Neuronal stem cell (in vitro differentiated cells): ENCODE results near the gene CACNA2D4.

Experiments
- DNase-seq: peaks from one replicate; pipeline ENCODE4 v3.0.0-alpha.2; 2013; ENCODE audit warnings: low spot score
- H2AFZ ChIP-seq: one replicate; pipeline ENCODE4 v1.6.1; 2013; ENCODE audit warnings: mild to moderate bottlenecking, low read length, inconsistent platforms
- H2AK5ac ChIP-seq: 2 replicates; pipeline ENCODE4 v1.6.1; 2013; ENCODE audit warnings: low read depth, mild to moderate bottlenecking, inconsistent platforms, low read length, moderate library complexity, mixed read lengths
- H2BK120ac ChIP-seq: 2 replicates; pipeline ENCODE4 v1.6.1; 2013; ENCODE audit warnings: low read depth, mild to moderate bottlenecking, inconsistent platforms, low read length, moderate library complexity, mixed read lengths
- H2BK12ac ChIP-seq: one replicate; pipeline ENCODE4 v1.6.1; 2013; ENCODE audit warnings: low read length, inconsistent platforms
- H2BK15ac ChIP-seq: 2 replicates; pipeline ENCODE4 v1.6.1; 2013; ENCODE audit warnings: mild to moderate bottlenecking, low read length, inconsistent platforms, mixed read lengths
- H2BK5ac ChIP-seq: one replicate; pipeline ENCODE4 v1.6.1; 2013; ENCODE audit warnings: inconsistent platforms, mild to moderate bottlenecking, low read length, moderate library complexity
- H3K14ac ChIP-seq: one replicate; pipeline ENCODE4 v1.6.1; 2013; ENCODE audit warnings: low read length, inconsistent platforms
- H3K18ac ChIP-seq: 2 replicates; pipeline ENCODE4 v1.6.1; 2013; ENCODE audit warnings: low read length, inconsistent platforms
- H3K23ac ChIP-seq: 2 replicates; pipeline ENCODE4 v1.6.1; 2013; ENCODE audit warnings: low read depth, mild to moderate bottlenecking, mixed read lengths, low read length, inconsistent platforms; ENCODE audit not compliant: poor library complexity
- H3K27ac ChIP-seq: replicated peaks from 3 replicates; pipeline ENCODE4 v1.5.1; 2013; ENCODE audit warnings: low read length, inconsistent platforms
- H3K27me3 ChIP-seq, 3 experiments: 2 replicates each; pipeline ENCODE4 v1.6.1; 2013; ENCODE audit warnings: low read length in 3 of 3, mild to moderate bottlenecking in 2 of 3, inconsistent platforms in 1 of 3, low read depth in 1 of 3, mixed read lengths in 1 of 3, moderate library complexity in 1 of 3; ENCODE audit not compliant: control insufficient read depth in 3 of 3, insufficient read depth in 3 of 3
- H3K36me3 ChIP-seq, 2 donors: replicated peaks in 1 of 2; 2 replicates each; pipeline ENCODE4 v1.6.1; 2013; ENCODE audit warnings: low read length in 2 of 2; ENCODE audit not compliant: control insufficient read depth in 2 of 2, insufficient read depth in 2 of 2
- H3K4ac ChIP-seq: 2 replicates; pipeline ENCODE4 v1.6.1; 2013; ENCODE audit warnings: inconsistent platforms, mild to moderate bottlenecking, low read length, moderate library complexity
- H3K4me1 ChIP-seq, 2 donors: 1 replicate in 1 of 2; 2 replicates in 1 of 2; pipeline ENCODE4 v1.6.1; 2013; ENCODE audit warnings: low read length in 2 of 2, low read depth in 1 of 2; ENCODE audit not compliant: control insufficient read depth in 2 of 2, insufficient read depth in 1 of 2
- H3K4me2 ChIP-seq: one replicate; pipeline ENCODE4 v1.6.1; 2013; ENCODE audit warnings: mild to moderate bottlenecking, low read length, inconsistent platforms; ENCODE audit not compliant: insufficient read depth, poor library complexity, severe bottlenecking
- H3K4me3 ChIP-seq, 2 donors: 2 replicates each; pipeline ENCODE4 v1.5.1; 2013; ENCODE audit warnings: low read length in 2 of 2, mild to moderate bottlenecking in 2 of 2, inconsistent platforms in 1 of 2, moderate library complexity in 1 of 2
- H3K79me1 ChIP-seq: one replicate; pipeline ENCODE4 v1.6.1; 2013; ENCODE audit warnings: low read depth, mild to moderate bottlenecking, inconsistent platforms, low read length, moderate library complexity
- H3K9ac ChIP-seq: one replicate; pipeline ENCODE4 v1.6.1; 2013; ENCODE audit warnings: mild to moderate bottlenecking, low read depth, low read length, inconsistent platforms; ENCODE audit not compliant: poor library complexity
- H3K9me3 ChIP-seq, 2 donors: replicated peaks in 1 of 2; 2 replicates each; pipeline versions ENCODE3 to v1.6.1; 2013; ENCODE audit warnings: low read length in 2 of 2, mild to moderate bottlenecking in 2 of 2, inconsistent platforms in 1 of 2, low read depth in 1 of 2, mixed read lengths in 1 of 2, moderate library complexity in 1 of 2; ENCODE audit not compliant: control insufficient read depth in 2 of 2, insufficient read depth in 1 of 2
- H4K8ac ChIP-seq: one replicate; pipeline ENCODE4 v1.6.1; 2013; ENCODE audit warnings: low read depth, mild to moderate bottlenecking, inconsistent platforms, low read length, moderate library complexity
- H4K91ac ChIP-seq: one replicate; pipeline ENCODE4 v1.6.1; 2013; ENCODE audit warnings: low read length, low read depth, mild to moderate bottlenecking, inconsistent platforms; ENCODE audit not compliant: poor library complexity
- WGBS, 2 donors: extraction: QIAGEN DNeasy Blood & Tissue Kit; methylation state at CpG; one replicate each; pipeline ENCODE4 v1.1.7; 2013; ENCODE audit warnings: missing lambda C conversion rate in 2 of 2, mixed read lengths in 1 of 2; ENCODE audit not compliant: insufficient read length in 2 of 2, insufficient replicate concordance in 1 of 2; ENCODE audit errors: extremely low coverage in 2 of 2; 5-methylcytosine and 5-hydroxymethylcytosine counted together

Gene CACNA2D4

DNA sequence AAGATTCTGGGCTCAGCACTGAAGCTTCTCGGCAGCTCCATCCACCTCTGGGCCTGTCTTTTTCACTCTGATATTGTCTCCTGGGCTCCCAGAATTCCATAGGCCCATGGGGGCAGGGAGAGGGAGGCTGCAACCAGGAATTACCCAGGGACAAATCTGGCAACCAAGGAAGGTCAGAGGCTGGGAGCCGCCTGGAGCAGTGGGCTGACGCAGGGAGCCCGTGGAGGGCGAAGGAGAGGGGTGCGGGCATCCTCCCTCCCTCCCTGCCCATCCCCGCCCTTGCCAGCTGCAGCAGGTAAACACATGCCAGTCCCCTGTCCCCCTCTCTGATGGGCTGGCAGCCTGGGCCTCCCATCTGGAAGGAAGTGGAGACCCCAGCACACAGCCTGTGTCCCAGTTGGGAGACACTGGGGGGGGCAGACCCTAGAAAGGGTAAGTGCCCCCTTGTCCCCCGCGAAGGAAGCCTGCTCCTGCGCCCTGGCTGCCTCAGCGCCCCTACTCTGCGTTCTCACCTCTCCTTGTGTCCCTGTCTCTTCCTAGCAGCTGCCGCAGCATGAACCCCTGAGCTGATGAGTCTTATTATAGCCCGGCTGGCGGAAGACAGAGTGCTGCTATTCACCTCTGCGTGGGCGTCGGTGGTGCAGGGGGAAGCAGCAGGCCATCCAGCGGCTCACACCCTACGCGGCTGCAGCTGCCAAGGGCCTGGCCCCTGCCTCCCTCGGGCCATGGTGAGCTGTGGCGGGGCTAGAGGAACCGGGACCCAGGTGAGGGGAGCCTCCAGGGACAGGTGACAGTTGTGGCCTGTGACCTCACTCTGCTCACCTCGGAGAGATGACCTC is 91.4 kb downstream of the CACNA2D4 start:
- no peak overlapping the region for H3K4ac ChIP-seq
- no peaks in the 10 kb centered on the region for H3K79me1 ChIP-seq
- H3K14ac ChIP-seq, result peak overlapping the region; percentile 79
- no peaks in the 10 kb centered on the region for H3K9me3 ChIP-seq
- H3K27me3 ChIP-seq, result peaks cover 0 to 79% (median 16%) of the 10 kb centered on the region in 3 experiments
- peaks cover 4 to 7% of the 10 kb centered on the region in 2 donors for H3K4me1 ChIP-seq
- peak overlapping the region; percentile 50 for H2BK15ac ChIP-seq
- H3K9ac ChIP-seq, result peak overlapping the region; percentile 30
- peak overlapping the region; percentile 11 for H2AFZ ChIP-seq
- H3K4me3 ChIP-seq, result no peak overlapping the region
- no peak overlapping the region for H3K4me2 ChIP-seq
- no peak for DNase-seq
- H2BK120ac ChIP-seq, result no peak overlapping the region
- peak overlapping the region; percentile 84 for H3K18ac ChIP-seq
- H2AK5ac ChIP-seq, result peak overlapping the region; percentile 21
- H3K23ac ChIP-seq, result peak overlapping the region; percentile 9
- no CpG with 5 or more reads among the region's 25 CpGs for WGBS, 2 donors
- no peak overlapping the region for H2BK5ac ChIP-seq
- no peak overlapping the region for H4K91ac ChIP-seq
- H4K8ac ChIP-seq, result no peak overlapping the region
- H3K27ac ChIP-seq, result no peak overlapping the region
- no peak overlapping the region for H2BK12ac ChIP-seq
- no peaks in the 10 kb centered on the region for H3K36me3 ChIP-seq

DNA sequence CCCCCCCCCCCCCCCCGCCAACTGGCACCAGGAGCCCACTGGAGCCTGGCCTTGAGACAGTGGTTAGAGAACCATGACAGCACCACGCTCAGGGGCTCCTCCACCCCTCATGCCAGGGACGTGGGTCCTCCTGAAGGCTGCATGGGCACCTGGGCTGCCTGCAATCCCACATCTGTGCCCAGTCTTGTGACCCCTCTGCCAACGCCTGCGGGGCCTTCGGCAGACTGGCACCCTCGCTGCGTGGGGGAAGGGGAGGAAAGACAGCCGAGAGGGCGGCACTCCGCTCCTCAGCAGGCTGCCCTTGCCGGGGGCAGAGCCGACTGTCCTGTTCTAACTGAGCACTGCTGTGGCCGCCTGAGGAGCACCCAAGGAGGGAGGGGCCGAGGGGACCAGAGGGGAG is 92.1 kb downstream of the CACNA2D4 start:
- H3K4me2 ChIP-seq, result no peak overlapping the region
- H3K27me3 ChIP-seq, result peaks cover 0 to 80% (median 21%) of the 10 kb centered on the region in 3 experiments
- H3K27ac ChIP-seq, result no peak overlapping the region
- no peaks in the 10 kb centered on the region for H3K79me1 ChIP-seq
- H3K4ac ChIP-seq, result peak overlapping the region; percentile 53
- H2AK5ac ChIP-seq, result no peak overlapping the region
- no CpG with 5 or more reads among the region's 15 CpGs for WGBS, 2 donors
- H4K91ac ChIP-seq, result no peak overlapping the region
- H3K9me3 ChIP-seq, result no peaks in the 10 kb centered on the region
- no peak overlapping the region for H2BK12ac ChIP-seq
- no peak overlapping the region for H3K4me3 ChIP-seq
- H3K9ac ChIP-seq, result peak overlapping the region; percentile 55
- H3K18ac ChIP-seq, result peak overlapping the region; percentile 84
- no peak for DNase-seq
- H2BK5ac ChIP-seq, result no peak overlapping the region
- H2BK120ac ChIP-seq, result no peak overlapping the region
- H3K14ac ChIP-seq, result peak overlapping the region; percentile 63
- peak overlapping the region; percentile 27 for H4K8ac ChIP-seq
- H2BK15ac ChIP-seq, result no peak overlapping the region
- peak overlapping the region; percentile 63 for H3K23ac ChIP-seq
- peaks cover 4 to 7% of the 10 kb centered on the region in 2 donors for H3K4me1 ChIP-seq
- H3K36me3 ChIP-seq, result no peaks in the 10 kb centered on the region
- peak overlapping the region; percentile 11 for H2AFZ ChIP-seq

DNA sequence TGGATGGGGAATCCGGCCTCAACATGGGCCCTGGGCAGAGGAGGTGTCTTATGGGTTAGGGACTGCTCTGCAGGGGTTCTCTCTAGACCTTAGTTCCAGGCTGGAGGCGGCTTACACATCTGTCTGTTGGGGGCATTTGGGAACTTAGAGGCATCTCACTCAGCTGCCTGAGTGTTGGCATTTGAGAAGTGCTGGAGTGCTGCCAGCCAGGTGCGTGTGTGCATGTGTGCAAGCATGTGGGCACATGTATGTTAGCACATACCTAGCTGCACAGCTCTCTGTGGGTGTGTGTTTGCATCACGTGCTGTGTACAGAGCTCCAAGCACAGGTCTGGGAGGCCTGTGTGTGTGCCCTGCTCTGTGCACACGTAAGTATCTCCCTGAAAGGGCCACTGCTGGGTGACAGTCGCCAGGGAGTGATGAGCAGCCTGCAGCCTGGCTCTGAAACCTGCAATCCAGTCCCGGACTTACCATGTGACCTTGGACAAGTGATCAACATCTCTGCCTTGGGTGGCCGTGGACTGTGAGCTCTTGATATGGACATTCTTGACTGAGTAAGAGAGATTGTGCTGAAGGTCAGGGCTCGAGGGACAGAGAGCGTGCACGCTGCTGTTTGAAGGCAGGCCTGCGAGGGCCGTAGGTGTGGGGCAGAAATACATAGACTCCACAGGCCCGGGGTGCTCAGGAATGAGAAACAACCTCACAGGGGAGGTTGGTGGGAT is 92.9 kb downstream of the CACNA2D4 start:
- no peak overlapping the region for H2AFZ ChIP-seq
- no peak overlapping the region for H2BK120ac ChIP-seq
- no peak overlapping the region for H3K4ac ChIP-seq
- WGBS, 2 donors, result no CpG with 5 or more reads among the region's 14 CpGs
- H3K27me3 ChIP-seq, result peaks cover 0 to 80% (median 23%) of the 10 kb centered on the region in 3 experiments
- H2BK15ac ChIP-seq, result no peak overlapping the region
- no peaks in the 10 kb centered on the region for H3K79me1 ChIP-seq
- H2BK5ac ChIP-seq, result no peak overlapping the region
- no peak overlapping the region for H2AK5ac ChIP-seq
- peak overlapping the region; percentile 5 for H3K14ac ChIP-seq
- H3K4me1 ChIP-seq, result peaks cover 2 to 4% of the 10 kb centered on the region in 2 donors
- no peak for DNase-seq
- H4K91ac ChIP-seq, result peak overlapping the region; percentile 27
- H2BK12ac ChIP-seq, result no peak overlapping the region
- H3K27ac ChIP-seq, result no peak overlapping the region
- no peaks in the 10 kb centered on the region for H3K9me3 ChIP-seq
- H3K18ac ChIP-seq, result no peak overlapping the region
- H3K4me2 ChIP-seq, result no peak overlapping the region
- no peaks in the 10 kb centered on the region for H3K36me3 ChIP-seq
- H4K8ac ChIP-seq, result no peak overlapping the region
- H3K4me3 ChIP-seq, result peak overlapping the region in 1 of 2 donors; percentile 22
- peak overlapping the region; percentile 90 for H3K23ac ChIP-seq
- H3K9ac ChIP-seq, result no peak overlapping the region

DNA sequence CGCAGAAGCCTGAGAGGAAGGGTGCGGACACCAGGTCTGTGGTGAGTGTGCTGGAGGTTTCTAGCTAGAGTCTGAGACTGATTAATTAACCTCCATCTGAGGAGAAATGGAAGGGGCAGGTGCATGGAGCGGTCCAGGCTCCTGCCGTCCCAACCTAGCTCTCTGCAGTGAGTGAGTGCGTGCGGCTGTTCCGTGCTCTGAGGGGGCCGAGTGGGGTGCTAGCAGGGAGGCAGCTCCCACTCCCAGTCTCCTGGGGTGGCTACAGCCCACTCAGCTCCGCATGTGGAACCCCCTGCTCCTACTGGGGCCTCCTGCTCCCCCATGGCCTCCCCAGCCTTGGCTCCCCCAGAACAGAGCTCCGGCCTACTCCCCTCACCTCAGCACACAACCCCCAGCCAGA is 95.2 kb downstream of the CACNA2D4 start:
- Histone ChIP-seq H3K9ac (no peak overlapping the region), H2AFZ (no peak overlapping the region), H2BK5ac (no peak overlapping the region), H3K36me3 (no peaks in the 10 kb centered on the region), H3K9me3 (peaks cover 0 to 3% of the 10 kb centered on the region in 2 donors), H3K4me2 (no peak overlapping the region), H3K27ac (no peak overlapping the region), H3K23ac (no peak overlapping the region), H2BK12ac (no peak overlapping the region), H4K91ac (no peak overlapping the region), H3K14ac (no peak overlapping the region), H3K4ac (no peak overlapping the region), H3K4me3 (no peak overlapping the region), H2BK120ac (no peak overlapping the region), H3K18ac (no peak overlapping the region), H3K79me1 (no peaks in the 10 kb centered on the region), H3K4me1 (peaks cover 0 to 6% of the 10 kb centered on the region in 2 donors), H2AK5ac (no peak overlapping the region), H4K8ac (no peak overlapping the region), H3K27me3 (peaks cover 0 to 75% (median 30%) of the 10 kb centered on the region in 3 experiments), H2BK15ac (no peak overlapping the region)
- WGBS, 2 donors, result no CpG with 5 or more reads among the region's 10 CpGs
- no peak for DNase-seq
